Esophagus squamous epithelium (tissue), 4 donors: ENCODE data around the gene PLD5.

ENCODE experiments used
- CTCF ChIP-seq, 6 experiments: fragments of 450-650 bp in 4 of 6; fragments of 200-600 bp in 2 of 6; sonication (generic) in 2 of 6; IDR thresholded peaks; one replicate each; pipeline ENCODE4 v1.5.1; 2016 to 2019; ENCODE audit warnings: antibody characterized with exemption in 6 of 6, mild to moderate bottlenecking in 4 of 6, moderate library complexity in 4 of 6
- POLR2A ChIP-seq, 4 donors: fragments of 450-650 bp; IDR thresholded peaks; one replicate each; pipeline ENCODE4 v1.6.1; 2017; ENCODE audit warnings: antibody characterized with exemption in 4 of 4, mild to moderate bottlenecking in 4 of 4, moderate library complexity in 3 of 4

- TF ChIP-seq POLR2A (IDR thresholded peaks at IDR 0.05) (no peak), CTCF (IDR thresholded peaks at IDR 0.05) (no peak)
These were observed 98.1 kb downstream of the PLD5 start for GRCh38 chr1:242426271-242426905.
